Measurements from ENCODE around the gene ANKRD33B.
"Not testable (repeated sequence)": the region's sequence is repeated elsewhere in the genome, so short reads cannot be mapped to it uniquely, and the experiment has no call there.

ANKRD33B gene

DNA sequence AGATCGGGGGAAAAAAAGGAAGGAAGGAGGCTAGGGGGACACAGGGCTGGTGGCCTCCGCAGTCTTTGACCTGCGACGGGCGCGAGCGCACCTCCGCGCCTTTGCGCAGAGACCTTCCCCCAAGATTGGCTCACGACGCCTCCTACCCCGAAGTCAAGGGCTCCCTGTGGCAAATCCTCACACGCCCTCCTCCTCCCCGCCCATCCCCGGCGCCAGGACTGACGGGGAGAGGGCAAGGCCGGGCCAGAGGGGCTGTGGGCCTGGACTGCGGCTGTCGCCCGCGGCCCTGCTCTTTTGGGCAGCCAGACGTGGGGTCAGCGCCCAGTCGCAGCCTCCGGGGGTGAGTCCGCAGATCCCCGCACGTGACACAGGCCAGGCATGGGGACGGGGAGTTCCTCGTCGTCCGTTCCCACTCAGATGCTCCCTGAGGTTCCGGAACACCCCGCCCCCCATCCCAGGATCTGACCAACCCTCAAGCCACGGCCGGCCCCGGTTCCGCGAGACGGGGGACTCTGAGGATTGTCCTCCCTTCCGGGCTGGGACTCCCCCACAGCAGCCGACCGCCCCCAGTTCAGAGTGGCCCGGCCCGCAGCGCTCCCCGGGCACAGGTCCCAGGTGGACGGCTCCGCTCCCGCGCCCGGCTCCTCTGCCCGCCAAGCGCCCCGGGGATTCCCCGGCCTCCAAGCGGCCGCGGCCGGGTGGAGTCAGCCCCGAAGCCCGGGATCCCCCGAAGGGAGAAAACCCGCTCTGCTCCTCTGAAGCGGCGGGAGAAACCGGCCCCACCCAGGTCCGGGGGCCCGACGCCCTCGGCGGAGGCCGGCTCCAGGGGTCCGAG is 543 bp upstream of the ANKRD33B start:
- Histone ChIP-seq H3K36me3 (ENCODE audit: control insufficient read depth in 1 of 2, insufficient read depth in 2 of 2, low read length in 2 of 2) (no peaks in the 10 kb centered on the region), H3K4me1 (ENCODE audit: control insufficient read depth in 1 of 2, insufficient read depth in 2 of 2, low read length in 2 of 2) (peaks cover 4 to 38% of the 10 kb centered on the region in 2 donors), H3K4me3 (ENCODE audit: low read depth in 1 of 2, low read length in 2 of 2) (peak overlapping the region; percentile 21 to 78), H3K27ac (ENCODE audit: low read length) (no peak overlapping the region), H3K9me3 (ENCODE audit: control insufficient read depth in 1 of 2, low read length in 2 of 2) (no peaks in the 10 kb centered on the region), H3K27me3 (ENCODE audit: low read depth, low read length) (peaks cover 12% of the 10 kb centered on the region)

GRCh38 chr5:10564838-10565784 is 1.2 kb downstream of the ANKRD33B start:
- H3K36me3 ChIP-seq (ENCODE audit: control insufficient read depth in 1 of 2, insufficient read depth in 2 of 2, low read length in 2 of 2), result no peaks in the 10 kb centered on the region
- peaks cover 4 to 38% of the 10 kb centered on the region in 2 donors for H3K4me1 ChIP-seq (ENCODE audit: control insufficient read depth in 1 of 2, insufficient read depth in 2 of 2, low read length in 2 of 2)
- H3K27ac ChIP-seq (ENCODE audit: low read length), result no peak overlapping the region
- no peaks in the 10 kb centered on the region for H3K9me3 ChIP-seq (ENCODE audit: control insufficient read depth in 1 of 2, low read length in 2 of 2)
- peaks cover 12% of the 10 kb centered on the region for H3K27me3 ChIP-seq (ENCODE audit: low read depth, low read length)
- peak overlapping the region; percentile 48 to 78 for H3K4me3 ChIP-seq (ENCODE audit: low read depth in 1 of 2, low read length in 2 of 2)

DNA sequence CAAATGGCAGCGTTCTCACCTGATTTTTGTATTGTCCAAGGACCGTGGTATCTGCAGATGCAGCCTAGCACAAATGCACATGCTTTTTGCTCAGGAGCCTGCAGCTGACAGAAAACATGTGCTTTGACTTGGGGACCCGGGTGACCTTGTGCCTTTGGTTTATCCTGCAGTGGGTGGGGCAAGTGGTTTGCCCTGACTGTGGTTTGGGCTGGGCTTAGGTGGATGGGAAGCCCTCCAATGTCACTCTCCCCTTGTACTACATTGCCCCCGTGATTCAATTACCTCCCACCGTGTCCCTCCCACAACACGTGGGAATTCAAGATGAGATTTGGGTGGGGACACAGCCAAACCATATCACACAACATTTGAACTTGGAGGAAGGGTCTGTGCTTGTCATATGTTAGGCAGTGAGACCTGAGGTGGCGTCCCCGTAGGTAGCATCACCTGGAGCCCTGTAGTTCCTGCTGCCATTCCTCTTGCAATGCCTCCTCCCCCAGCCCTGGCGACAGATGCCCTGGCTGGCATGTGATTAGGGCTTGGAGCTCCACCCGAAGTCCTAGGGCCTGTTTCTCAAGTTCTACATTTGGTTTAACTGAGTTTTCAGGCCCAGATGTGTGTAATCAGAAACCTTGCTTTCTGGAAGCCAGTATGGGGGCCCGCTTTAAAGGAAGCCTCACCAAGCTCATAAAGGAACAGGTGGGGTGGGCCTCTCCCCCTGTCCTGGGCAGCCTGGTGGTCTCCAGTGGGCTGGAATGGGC is 2.1 kb downstream of the ANKRD33B start:
- H3K36me3 ChIP-seq (ENCODE audit: control insufficient read depth in 1 of 2, insufficient read depth in 2 of 2, low read length in 2 of 2), result no peaks in the 10 kb centered on the region
- peak overlapping the region; percentile 48 to 78 for H3K4me3 ChIP-seq (ENCODE audit: low read depth in 1 of 2, low read length in 2 of 2)
- peaks cover 4 to 38% of the 10 kb centered on the region in 2 donors for H3K4me1 ChIP-seq (ENCODE audit: control insufficient read depth in 1 of 2, insufficient read depth in 2 of 2, low read length in 2 of 2)
- peaks cover 12% of the 10 kb centered on the region for H3K27me3 ChIP-seq (ENCODE audit: low read depth, low read length)
- no peaks in the 10 kb centered on the region for H3K9me3 ChIP-seq (ENCODE audit: control insufficient read depth in 1 of 2, low read length in 2 of 2)
- no peak overlapping the region for H3K27ac ChIP-seq (ENCODE audit: low read length)

DNA sequence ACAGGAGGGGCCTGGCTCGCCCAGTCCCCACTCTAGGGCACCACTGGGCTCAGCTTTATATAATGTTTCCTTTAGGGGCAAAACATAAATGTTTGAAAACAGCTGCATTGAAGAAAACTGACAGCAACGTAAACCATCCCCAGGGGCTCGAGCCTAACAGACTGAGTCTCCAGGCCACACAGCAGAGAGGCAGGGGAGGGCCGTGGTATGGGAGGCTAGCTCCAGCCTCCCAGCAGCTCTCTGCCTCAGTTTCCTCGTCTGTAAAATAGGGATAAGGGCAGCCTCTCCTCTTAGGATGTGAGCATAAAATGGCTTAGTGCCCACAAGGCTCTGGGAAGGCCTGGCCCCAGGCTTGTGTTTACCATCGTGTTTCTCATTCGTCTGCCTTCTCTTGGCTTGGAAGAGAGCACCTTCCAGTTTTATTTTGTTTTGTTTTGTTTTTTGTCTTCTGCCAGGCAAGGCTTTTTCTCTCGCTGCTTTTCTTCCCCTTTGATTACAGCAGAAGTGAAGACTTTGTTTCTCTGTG is 2.7 kb downstream of the ANKRD33B start:
- H3K4me3 ChIP-seq (ENCODE audit: low read depth in 1 of 2, low read length in 2 of 2), result no peak overlapping the region
- H3K36me3 ChIP-seq (ENCODE audit: control insufficient read depth in 1 of 2, insufficient read depth in 2 of 2, low read length in 2 of 2), result no peaks in the 10 kb centered on the region
- H3K9me3 ChIP-seq (ENCODE audit: control insufficient read depth in 1 of 2, low read length in 2 of 2), result no peaks in the 10 kb centered on the region
- peaks cover 12% of the 10 kb centered on the region for H3K27me3 ChIP-seq (ENCODE audit: low read depth, low read length)
- no peak overlapping the region for H3K27ac ChIP-seq (ENCODE audit: low read length)
- peaks cover 4 to 38% of the 10 kb centered on the region in 2 donors for H3K4me1 ChIP-seq (ENCODE audit: control insufficient read depth in 1 of 2, insufficient read depth in 2 of 2, low read length in 2 of 2)

DNA sequence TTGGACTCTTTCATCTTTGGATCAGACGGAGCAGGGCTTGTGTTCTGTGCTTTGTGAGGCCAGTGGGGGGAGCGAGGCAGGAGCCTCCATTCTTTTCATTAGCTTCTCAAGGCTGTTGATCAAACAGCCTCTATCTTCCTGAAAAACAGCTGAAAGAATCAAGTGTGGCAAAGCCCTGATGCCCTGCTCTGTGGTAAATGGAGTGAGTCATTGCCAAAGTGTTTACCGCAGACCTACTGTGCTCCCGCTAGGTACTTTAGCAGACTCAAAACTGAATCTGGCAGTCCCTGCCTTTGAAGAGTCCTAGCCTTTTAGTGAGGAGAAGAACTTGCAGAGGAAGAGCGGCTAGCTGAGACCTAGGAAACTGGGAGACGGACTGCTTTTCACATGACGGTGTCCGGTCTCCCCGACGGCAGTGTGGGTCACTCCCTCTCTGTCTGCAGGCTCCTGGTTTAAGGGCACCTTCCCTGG is 3.3 kb downstream of the ANKRD33B start:
- Histone ChIP-seq H3K36me3 (ENCODE audit: control insufficient read depth in 1 of 2, insufficient read depth in 2 of 2, low read length in 2 of 2) (no peaks in the 10 kb centered on the region), H3K27ac (ENCODE audit: low read length) (no peak overlapping the region), H3K4me3 (ENCODE audit: low read depth in 1 of 2, low read length in 2 of 2) (no peak overlapping the region), H3K4me1 (ENCODE audit: control insufficient read depth in 1 of 2, insufficient read depth in 2 of 2, low read length in 2 of 2) (peaks cover 4 to 38% of the 10 kb centered on the region in 2 donors), H3K9me3 (ENCODE audit: control insufficient read depth in 1 of 2, low read length in 2 of 2) (no peaks in the 10 kb centered on the region), H3K27me3 (ENCODE audit: low read depth, low read length) (peaks cover 12% of the 10 kb centered on the region)

DNA sequence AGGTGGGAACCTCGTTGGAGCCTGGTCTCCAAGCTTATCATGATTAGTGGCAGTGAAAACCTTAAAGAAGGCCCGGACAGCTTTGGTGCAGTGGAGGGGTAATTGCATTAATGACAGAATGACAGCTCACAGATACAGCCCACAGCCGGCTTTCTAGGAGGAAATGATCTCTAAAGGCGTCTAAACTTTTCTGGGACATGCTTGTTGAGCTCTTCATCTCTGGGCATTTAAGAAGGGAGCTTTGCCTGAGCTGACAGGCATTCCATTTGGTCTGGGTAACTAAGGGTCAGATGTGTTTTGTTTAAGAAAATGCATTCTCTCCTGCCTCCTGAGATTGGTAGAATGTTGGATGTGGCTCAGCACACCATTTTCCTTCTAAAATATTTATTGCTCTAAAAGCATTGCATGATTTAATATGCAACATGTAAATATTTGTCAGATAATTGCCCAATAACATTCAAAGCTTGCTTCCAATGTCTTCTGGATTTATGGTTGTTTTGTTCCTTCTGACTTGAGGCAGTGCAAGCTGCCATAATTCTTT is 4.0 kb downstream of the ANKRD33B start:
- no peaks in the 10 kb centered on the region for H3K36me3 ChIP-seq (ENCODE audit: control insufficient read depth in 1 of 2, insufficient read depth in 2 of 2, low read length in 2 of 2)
- H3K27me3 ChIP-seq (ENCODE audit: low read depth, low read length), result peaks cover 5% of the 10 kb centered on the region
- no peak overlapping the region for H3K27ac ChIP-seq (ENCODE audit: low read length)
- no peaks in the 10 kb centered on the region for H3K9me3 ChIP-seq (ENCODE audit: control insufficient read depth in 1 of 2, low read length in 2 of 2)
- peaks cover 4 to 32% of the 10 kb centered on the region in 2 donors for H3K4me1 ChIP-seq (ENCODE audit: control insufficient read depth in 1 of 2, insufficient read depth in 2 of 2, low read length in 2 of 2)
- no peak overlapping the region for H3K4me3 ChIP-seq (ENCODE audit: low read depth in 1 of 2, low read length in 2 of 2)

- H3K27ac ChIP-seq (ENCODE audit: low read length); H3K4me3 ChIP-seq (ENCODE audit: low read depth in 1 of 2, low read length in 2 of 2); H3K9me3 ChIP-seq (ENCODE audit: control insufficient read depth in 1 of 2, low read length in 2 of 2); H3K27me3 ChIP-seq (ENCODE audit: low read depth, low read length); H3K4me1 ChIP-seq (ENCODE audit: control insufficient read depth in 1 of 2, insufficient read depth in 2 of 2, low read length in 2 of 2); H3K36me3 ChIP-seq (ENCODE audit: control insufficient read depth in 1 of 2, insufficient read depth in 2 of 2, low read length in 2 of 2): not testable (repeated sequence)
These were observed 6.7 kb downstream of the ANKRD33B start for GRCh38 chr5:10570540-10570939.

DNA sequence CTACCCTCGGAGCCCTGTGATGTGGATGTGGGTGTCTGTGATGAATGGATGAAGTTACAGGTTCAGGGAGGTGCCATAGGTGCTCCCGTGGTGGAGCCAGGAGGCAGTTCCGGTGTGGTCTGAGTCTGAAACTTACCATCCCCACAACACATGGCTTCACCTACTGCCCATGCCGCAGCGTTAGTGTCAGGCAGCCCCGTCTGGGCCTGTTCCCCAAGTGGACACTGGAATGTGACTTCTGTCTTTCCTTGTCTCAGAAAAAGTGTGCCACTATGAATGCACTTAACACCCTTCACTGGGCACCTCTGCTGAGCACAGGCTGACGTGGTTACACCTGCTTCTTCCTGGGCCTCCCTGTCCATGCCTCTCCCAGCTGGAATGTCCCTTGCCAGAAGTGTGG is 8.6 kb downstream of the ANKRD33B start:
- H3K4me3 ChIP-seq (ENCODE audit: low read depth in 1 of 2, low read length in 2 of 2), result no peak overlapping the region
- no peaks in the 10 kb centered on the region for H3K27me3 ChIP-seq (ENCODE audit: low read depth, low read length)
- H3K4me1 ChIP-seq (ENCODE audit: control insufficient read depth in 1 of 2, insufficient read depth in 2 of 2, low read length in 2 of 2), result no peaks in the 10 kb centered on the region
- no peak overlapping the region for H3K27ac ChIP-seq (ENCODE audit: low read length)
- no peaks in the 10 kb centered on the region for H3K9me3 ChIP-seq (ENCODE audit: control insufficient read depth in 1 of 2, low read length in 2 of 2)
- no peaks in the 10 kb centered on the region for H3K36me3 ChIP-seq (ENCODE audit: control insufficient read depth in 1 of 2, insufficient read depth in 2 of 2, low read length in 2 of 2)

GRCh38 chr5:10573487-10574145 is 9.7 kb downstream of the ANKRD33B start:
- Histone ChIP-seq H3K9me3 (ENCODE audit: control insufficient read depth in 1 of 2, low read length in 2 of 2) (no peaks in the 10 kb centered on the region), H3K4me1 (ENCODE audit: control insufficient read depth in 1 of 2, insufficient read depth in 2 of 2, low read length in 2 of 2) (no peaks in the 10 kb centered on the region), H3K4me3 (ENCODE audit: low read depth in 1 of 2, low read length in 2 of 2) (no peak overlapping the region), H3K27me3 (ENCODE audit: low read depth, low read length) (no peaks in the 10 kb centered on the region), H3K27ac (ENCODE audit: low read length) (no peak overlapping the region), H3K36me3 (ENCODE audit: control insufficient read depth in 1 of 2, insufficient read depth in 2 of 2, low read length in 2 of 2) (no peaks in the 10 kb centered on the region)

DNA sequence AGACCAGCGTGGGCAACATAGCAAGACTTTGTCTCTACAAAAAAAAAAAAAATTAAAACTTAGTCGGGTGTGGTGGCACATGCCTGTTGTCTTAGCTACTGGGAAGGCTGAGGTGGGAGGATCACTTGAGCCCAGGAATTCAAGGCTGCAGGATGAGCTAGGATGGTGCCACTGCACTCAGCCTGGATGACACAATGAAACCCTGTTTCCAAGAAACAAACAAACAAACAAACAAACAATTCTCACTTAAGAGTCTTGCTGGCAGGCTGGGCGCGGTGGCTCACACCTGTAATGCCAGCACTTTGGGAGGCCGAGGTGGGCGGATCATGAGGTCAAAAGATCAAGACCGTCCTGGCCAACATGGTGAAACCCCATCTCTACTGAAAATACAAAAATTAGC is 11.0 kb downstream of the ANKRD33B start:
- H3K27ac ChIP-seq (ENCODE audit: low read length); H3K4me1 ChIP-seq (ENCODE audit: control insufficient read depth in 1 of 2, insufficient read depth in 2 of 2, low read length in 2 of 2); H3K4me3 ChIP-seq (ENCODE audit: low read depth in 1 of 2, low read length in 2 of 2): not testable (repeated sequence)

More for the DNA sequence above, 11.0 kb downstream of the ANKRD33B start:
- H3K27me3 ChIP-seq (ENCODE audit: low read depth, low read length); H3K9me3 ChIP-seq (ENCODE audit: control insufficient read depth in 1 of 2, low read length in 2 of 2); H3K36me3 ChIP-seq (ENCODE audit: control insufficient read depth in 1 of 2, insufficient read depth in 2 of 2, low read length in 2 of 2): not testable (repeated sequence)

All from muscle layer of duodenum (tissue), 2 donors.